Natural killer cell (primary cell): ENCODE results near the gene C13orf46. TPM values are rescaled to one million over a fixed set of nuclear protein-coding genes. Genes with fewer than 3 reads are reported as not detected.

Source experiments
- ATAC-seq, 3 donors: fragments of 150-1000 bp in 2 of 3; fragments of 200-7000 bp in 1 of 3; cut with Tn5 transposase; 1 replicate in 1 of 3; 2 replicates in 2 of 3; pipeline ENCODE4 v1.10.0; 2021; ENCODE audit warnings: mild to moderate bottlenecking in 2 of 3, moderate library complexity in 2 of 3
- DNase-seq, 2 donors: peaks; one replicate each; pipeline versions ENCODE4 v3.0.0 to v3.0.0-alpha.2; 2013 to 2021; ENCODE audit warnings: mixed read lengths in 1 of 2
- H3K27ac ChIP-seq: one replicate; pipeline ENCODE4 v1.5.1; 2013; ENCODE audit warnings: mild to moderate bottlenecking, low read length
- H3K27me3 ChIP-seq: one replicate; pipeline ENCODE4 v1.6.1; 2013; ENCODE audit warnings: low read length; ENCODE audit not compliant: control insufficient read depth, insufficient read depth
- H3K36me3 ChIP-seq: one replicate; pipeline ENCODE4 v1.6.1; 2013; ENCODE audit warnings: low read length; ENCODE audit not compliant: control insufficient read depth, insufficient read depth
- H3K4me1 ChIP-seq: one replicate; pipeline ENCODE4 v1.6.1; 2013; ENCODE audit warnings: low read length; ENCODE audit not compliant: control insufficient read depth, insufficient read depth
- H3K4me3 ChIP-seq: one replicate; pipeline ENCODE4 v1.5.1; 2013; ENCODE audit warnings: low read length
- H3K9me3 ChIP-seq: one replicate; pipeline ENCODE4 v1.6.1; 2013; ENCODE audit warnings: low read length; ENCODE audit not compliant: control insufficient read depth, insufficient read depth
- H3K27ac Mint-ChIP-seq, 2 donors: one replicate each; pipeline ENCODE4 v1.8.0; 2022; ENCODE audit warnings: mild to moderate bottlenecking in 2 of 2, mixed read lengths in 2 of 2, moderate library complexity in 1 of 2
- H3K27me3 Mint-ChIP-seq, 2 donors: one replicate each; pipeline ENCODE4 v1.8.0; 2022; ENCODE audit warnings: low read depth in 2 of 2, mixed read lengths in 2 of 2
- H3K36me3 Mint-ChIP-seq: one replicate; pipeline ENCODE4 v1.8.0; 2022; ENCODE audit warnings: mixed read lengths
- H3K4me1 Mint-ChIP-seq, 2 donors: one replicate each; pipeline ENCODE4 v1.8.0; 2022; ENCODE audit warnings: mixed read lengths in 2 of 2
- H3K4me3 Mint-ChIP-seq: one replicate; pipeline ENCODE4 v1.8.0; 2022; ENCODE audit warnings: mild to moderate bottlenecking, moderate library complexity, mixed read lengths
- H3K9me3 Mint-ChIP-seq, 2 donors: one replicate each; pipeline ENCODE4 v1.8.0; 2022; ENCODE audit warnings: mixed read lengths in 2 of 2
- WGBS: methylation state at CpG from one replicate; pipeline ENCODE4 v1.1.7; 2013; ENCODE audit warnings: missing lambda C conversion rate; ENCODE audit not compliant: insufficient coverage; 5-methylcytosine and 5-hydroxymethylcytosine counted together
- intact Hi-C: fragments of 100-400 bp; cut with micrococcal nuclease; formaldehyde crosslinking; loops from one replicate; pipeline ENCODE4 v1.14.2; 2022
- total RNA-seq, 4 donors: library from RNA; stranded (reverse); fragments of 120-200 nt in 1 of 4; gene quantifications; one replicate each; pipeline versions ENCODE4 v1.2.3 to v1.2.4, GENCODE V29; 2013 to 2022
- TF ChIP-seq, protein P1 (sequence below): fragments of 200-600 bp; IDR thresholded peaks from one replicate; pipeline ENCODE4 v1.8.0; 2022; ENCODE audit warnings: antibody characterized with exemption

C13orf46 gene
- total RNA-seq, 3 donors from 2014 or later (not counting 1 experiment from before 2014, with no cell fraction given), result 21.1 to 23.9 (median 23.5) TPM

DNA sequence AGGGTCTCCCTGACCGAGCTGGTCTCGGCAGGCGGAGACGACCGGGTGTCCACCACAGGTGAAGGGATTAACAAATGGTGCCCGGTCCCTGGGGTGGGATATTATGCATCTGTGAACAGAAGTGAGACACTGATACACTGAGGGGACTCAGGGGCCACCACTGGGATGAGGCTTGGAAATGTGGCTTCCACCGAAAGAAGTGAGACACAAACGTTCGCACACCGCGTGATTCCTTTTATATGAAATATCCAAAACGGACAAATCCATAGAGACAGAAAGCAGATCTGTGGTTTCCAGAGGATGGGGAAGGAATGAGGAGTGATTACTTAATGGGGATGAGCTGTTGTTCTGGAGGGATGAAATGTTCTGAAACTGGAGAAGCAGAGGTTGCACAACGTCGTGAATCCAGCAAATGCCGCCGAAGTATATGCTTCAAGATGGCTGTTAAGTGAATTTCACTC is 47.5 kb downstream of the C13orf46 start:
- DNase-seq, result peak in 1 of 2 donors; percentile 11
- H3K27me3 ChIP-seq, result peaks cover 4% of the 10 kb centered on the region
- no peak overlapping the region for H3K4me3 ChIP-seq
- Mint-ChIP-seq H3K27ac (no peak overlapping the region), H3K4me1 (peaks cover 0 to 10% of the 10 kb centered on the region in 2 donors), H3K4me3 (no peak overlapping the region), H3K36me3 (peaks cover 7% of the 10 kb centered on the region), H3K27me3 (peaks cover 11 to 20% of the 10 kb centered on the region in 2 donors), H3K9me3 (peaks cover 0 to 4% of the 10 kb centered on the region in 2 donors)
- ATAC-seq, result no peak
- 93% methylated on average over 16 of the region's 16 CpGs for WGBS
- TF ChIP-seq, protein P1, sequence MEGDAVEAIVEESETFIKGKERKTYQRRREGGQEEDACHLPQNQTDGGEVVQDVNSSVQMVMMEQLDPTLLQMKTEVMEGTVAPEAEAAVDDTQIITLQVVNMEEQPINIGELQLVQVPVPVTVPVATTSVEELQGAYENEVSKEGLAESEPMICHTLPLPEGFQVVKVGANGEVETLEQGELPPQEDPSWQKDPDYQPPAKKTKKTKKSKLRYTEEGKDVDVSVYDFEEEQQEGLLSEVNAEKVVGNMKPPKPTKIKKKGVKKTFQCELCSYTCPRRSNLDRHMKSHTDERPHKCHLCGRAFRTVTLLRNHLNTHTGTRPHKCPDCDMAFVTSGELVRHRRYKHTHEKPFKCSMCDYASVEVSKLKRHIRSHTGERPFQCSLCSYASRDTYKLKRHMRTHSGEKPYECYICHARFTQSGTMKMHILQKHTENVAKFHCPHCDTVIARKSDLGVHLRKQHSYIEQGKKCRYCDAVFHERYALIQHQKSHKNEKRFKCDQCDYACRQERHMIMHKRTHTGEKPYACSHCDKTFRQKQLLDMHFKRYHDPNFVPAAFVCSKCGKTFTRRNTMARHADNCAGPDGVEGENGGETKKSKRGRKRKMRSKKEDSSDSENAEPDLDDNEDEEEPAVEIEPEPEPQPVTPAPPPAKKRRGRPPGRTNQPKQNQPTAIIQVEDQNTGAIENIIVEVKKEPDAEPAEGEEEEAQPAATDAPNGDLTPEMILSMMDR, result no peak
- no peaks in the 10 kb centered on the region for H3K36me3 ChIP-seq
- peaks cover 4% of the 10 kb centered on the region for H3K9me3 ChIP-seq
- H3K4me1 ChIP-seq, result peaks cover 11% of the 10 kb centered on the region
- H3K27ac ChIP-seq, result no peak overlapping the region
- intact Hi-C loops, result no loop called here

DNA sequence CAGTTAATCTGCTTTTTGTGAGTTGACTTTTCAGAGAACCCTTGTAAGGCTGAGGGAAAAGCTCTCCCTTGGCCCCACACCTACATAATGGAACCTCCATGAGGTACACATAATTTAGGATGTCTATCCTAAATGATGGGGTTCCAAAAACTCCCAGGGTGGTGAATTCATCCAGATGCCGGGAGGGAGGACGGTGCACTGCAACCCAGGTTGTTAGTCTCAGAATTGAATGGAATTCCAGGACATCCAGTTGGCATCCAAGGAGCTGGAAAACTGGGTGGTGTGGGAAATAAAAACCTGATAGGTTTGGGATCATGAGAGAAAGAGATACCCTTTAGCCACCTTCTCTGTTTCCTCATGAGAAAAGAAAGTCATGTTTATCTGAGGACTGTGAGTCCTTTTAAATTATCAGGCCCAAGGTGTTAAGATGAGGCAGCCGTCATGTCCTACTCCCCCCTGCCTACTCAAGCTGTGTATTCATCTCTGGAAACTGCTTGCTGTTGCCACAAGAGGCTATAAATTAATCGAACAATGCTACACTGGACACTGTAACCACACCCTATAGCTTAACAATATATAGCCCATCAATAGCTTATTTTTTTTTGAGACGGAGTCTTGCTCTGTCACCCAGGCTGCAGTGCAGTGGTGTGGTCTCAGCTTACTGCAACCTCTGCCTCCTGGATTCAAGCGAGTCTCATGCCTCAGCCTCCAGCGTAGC is 49.5 kb downstream of the C13orf46 start:
- Histone ChIP-seq H3K36me3 (no peaks in the 10 kb centered on the region), H3K27ac (no peak overlapping the region), H3K9me3 (peaks cover 8% of the 10 kb centered on the region), H3K27me3 (peaks cover 4% of the 10 kb centered on the region), H3K4me3 (no peak overlapping the region), H3K4me1 (no peaks in the 10 kb centered on the region)
- TF ChIP-seq, protein P1, result no peak
- 89% methylated on average over 7 of the region's 7 CpGs for WGBS
- Mint-ChIP-seq H3K27me3 (peaks cover 18 to 21% of the 10 kb centered on the region in 2 donors), H3K36me3 (peaks cover 7% of the 10 kb centered on the region), H3K27ac (no peak overlapping the region), H3K4me1 (no peaks in the 10 kb centered on the region), H3K4me3 (no peak overlapping the region), H3K9me3 (peaks cover 0 to 4% of the 10 kb centered on the region in 2 donors)
- DNase-seq, result no peak
- ATAC-seq, result no peak
- intact Hi-C loops, result no loop called here

DNA sequence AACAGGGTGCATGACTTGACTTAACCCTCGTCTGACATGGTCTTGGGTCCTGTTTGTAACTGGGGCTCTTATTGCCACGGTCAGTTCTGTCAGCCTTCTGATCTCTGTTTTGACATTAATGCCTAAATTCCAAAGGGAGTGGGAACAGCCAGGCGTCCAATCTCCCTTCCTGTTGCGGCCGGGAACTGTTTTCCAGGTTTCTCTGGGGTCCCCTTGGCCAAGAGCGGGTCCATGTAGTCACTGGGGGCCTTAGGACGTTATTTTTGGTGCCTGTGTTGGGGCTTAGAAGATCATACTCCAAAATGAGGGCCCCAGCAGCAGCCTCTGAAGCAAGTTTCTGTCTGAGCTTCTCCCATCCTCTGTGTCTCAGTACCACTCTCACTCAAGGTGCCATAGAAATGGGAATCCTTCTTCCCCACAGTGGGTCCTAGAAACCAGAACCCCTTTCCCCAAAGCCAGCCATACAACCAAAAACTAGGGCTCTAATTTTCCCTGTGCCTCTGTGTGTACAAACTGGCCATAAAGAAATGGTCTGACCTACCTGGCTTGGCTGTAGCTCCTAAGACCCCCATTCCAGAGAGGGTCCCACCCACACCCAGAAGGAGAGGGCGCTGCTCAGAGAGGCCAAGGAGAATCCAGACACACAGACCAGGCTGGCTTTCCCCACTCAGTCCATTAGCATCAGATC is 50.4 kb downstream of the C13orf46 start:
- no peak overlapping the region for H3K4me3 ChIP-seq
- H3K36me3 ChIP-seq, result no peaks in the 10 kb centered on the region
- ATAC-seq (no peak), DNase-seq (peak in 1 of 2 donors; percentile 2)
- H3K4me3 Mint-ChIP-seq, result no peak overlapping the region
- TF ChIP-seq, protein P1, result no peak
- H3K27me3 ChIP-seq, result peaks cover 4% of the 10 kb centered on the region
- H3K9me3 ChIP-seq, result peaks cover 8% of the 10 kb centered on the region
- H3K4me1 ChIP-seq, result no peaks in the 10 kb centered on the region
- peaks cover 0 to 4% of the 10 kb centered on the region in 2 donors for H3K9me3 Mint-ChIP-seq
- WGBS, result 64% methylated on average over 8 of the region's 8 CpGs
- peaks cover 18 to 21% of the 10 kb centered on the region in 2 donors for H3K27me3 Mint-ChIP-seq
- peaks cover 7% of the 10 kb centered on the region for H3K36me3 Mint-ChIP-seq
- intact Hi-C loops, result no loop called here
- H3K4me1 Mint-ChIP-seq, result no peaks in the 10 kb centered on the region
- no peak overlapping the region for H3K27ac Mint-ChIP-seq
- no peak overlapping the region for H3K27ac ChIP-seq
